Measurements from ENCODE around the gene ZSWIM3.

Gene ZSWIM3

GRCh38 chr20:45913116-45913515, 55.7 kb downstream of the ZSWIM3 start:
- no peak overlapping the region for H3K4me2 ChIP-seq (ENCODE audit: low read length)
- H3K4me3 ChIP-seq (ENCODE audit: low read length), result no peak overlapping the region
- H3F3A ChIP-seq (ENCODE audit: control insufficient read depth, insufficient read depth), result no peaks in the 10 kb centered on the region
- H3K4me1 ChIP-seq (ENCODE audit: control insufficient read depth, low read length), result peaks cover 14% of the 10 kb centered on the region
- no peaks in the 10 kb centered on the region for H3K9me3 ChIP-seq (ENCODE audit: control insufficient read depth, insufficient read depth, low read length)
- H3K79me2 ChIP-seq (ENCODE audit: control insufficient read depth, low read length), result no peaks in the 10 kb centered on the region
- no peaks in the 10 kb centered on the region for H3K36me3 ChIP-seq (ENCODE audit: control insufficient read depth, low read length)
- H3K9me2 ChIP-seq (replicated peaks; ENCODE audit: control insufficient read depth, low read length), result no peaks in the 10 kb centered on the region
- TF ChIP-seq CTCF (IDR thresholded peaks at IDR 0.05; ENCODE audit: low read depth, low read length, poor library complexity, severe bottlenecking) (no peak), EZH2phosphoT487 (IDR thresholded peaks at IDR 0.05; ENCODE audit: borderline replicate concordance, low read length) (no peak)
- H3K27me3 ChIP-seq (ENCODE audit: control insufficient read depth, low read length), result peaks cover 22% of the 10 kb centered on the region
- H4K20me1 ChIP-seq (ENCODE audit: control insufficient read depth, insufficient read depth, low read depth, low read length), result no peaks in the 10 kb centered on the region
- no peak overlapping the region for H3K27ac ChIP-seq (ENCODE audit: low read depth, low read length)

- H3F3A ChIP-seq (ENCODE audit: control insufficient read depth, insufficient read depth), result no peaks in the 10 kb centered on the region
- no peaks in the 10 kb centered on the region for H3K36me3 ChIP-seq (ENCODE audit: control insufficient read depth, low read length)
- no peaks in the 10 kb centered on the region for H3K79me2 ChIP-seq (ENCODE audit: control insufficient read depth, low read length)
- no peak overlapping the region for H3K4me2 ChIP-seq (ENCODE audit: low read length)
- no peak overlapping the region for H3K4me3 ChIP-seq (ENCODE audit: low read length)
- peaks cover 23% of the 10 kb centered on the region for H3K27me3 ChIP-seq (ENCODE audit: control insufficient read depth, low read length)
- H4K20me1 ChIP-seq (ENCODE audit: control insufficient read depth, insufficient read depth, low read depth, low read length), result no peaks in the 10 kb centered on the region
- no peak for TF ChIP-seq CTCF (IDR thresholded peaks at IDR 0.05; ENCODE audit: low read depth, low read length, poor library complexity, severe bottlenecking)
- no peak for TF ChIP-seq EZH2phosphoT487 (IDR thresholded peaks at IDR 0.05; ENCODE audit: borderline replicate concordance, low read length)
- no peaks in the 10 kb centered on the region for H3K4me1 ChIP-seq (ENCODE audit: control insufficient read depth, low read length)
- H3K27ac ChIP-seq (ENCODE audit: low read depth, low read length), result no peak overlapping the region
- no peaks in the 10 kb centered on the region for H3K9me2 ChIP-seq (replicated peaks; ENCODE audit: control insufficient read depth, low read length)
- H3K9me3 ChIP-seq (ENCODE audit: control insufficient read depth, insufficient read depth, low read length), result no peaks in the 10 kb centered on the region
Observed at GRCh38 chr20:45917790-45918141, 60.4 kb downstream of the ZSWIM3 start.

GRCh38 chr20:45918182-45918737, 60.8 kb downstream of the ZSWIM3 start:
- no peaks in the 10 kb centered on the region for H3K9me2 ChIP-seq (replicated peaks; ENCODE audit: control insufficient read depth, low read length)
- no peak overlapping the region for H3K4me3 ChIP-seq (ENCODE audit: low read length)
- no peak overlapping the region for H3K27ac ChIP-seq (ENCODE audit: low read depth, low read length)
- no peaks in the 10 kb centered on the region for H3F3A ChIP-seq (ENCODE audit: control insufficient read depth, insufficient read depth)
- H3K79me2 ChIP-seq (ENCODE audit: control insufficient read depth, low read length), result no peaks in the 10 kb centered on the region
- H3K4me2 ChIP-seq (ENCODE audit: low read length), result no peak overlapping the region
- H3K9me3 ChIP-seq (ENCODE audit: control insufficient read depth, insufficient read depth, low read length), result no peaks in the 10 kb centered on the region
- TF ChIP-seq EZH2phosphoT487 (IDR thresholded peaks at IDR 0.05; ENCODE audit: borderline replicate concordance, low read length) (no peak), CTCF (IDR thresholded peaks at IDR 0.05; ENCODE audit: low read depth, low read length, poor library complexity, severe bottlenecking) (no peak)
- H4K20me1 ChIP-seq (ENCODE audit: control insufficient read depth, insufficient read depth, low read depth, low read length), result no peaks in the 10 kb centered on the region
- peaks cover 23% of the 10 kb centered on the region for H3K27me3 ChIP-seq (ENCODE audit: control insufficient read depth, low read length)
- H3K4me1 ChIP-seq (ENCODE audit: control insufficient read depth, low read length), result no peaks in the 10 kb centered on the region
- no peaks in the 10 kb centered on the region for H3K36me3 ChIP-seq (ENCODE audit: control insufficient read depth, low read length)

Measured in DOHH2 (cell line).